ENCODE results near the gene CD47. TPM values are rescaled to one million over a fixed set of nuclear protein-coding genes. Genes with fewer than 3 reads are reported as not detected.

Gene CD47
- total RNA-seq, 1 experiment from 2014 or later: 89.7 TPM

DNA sequence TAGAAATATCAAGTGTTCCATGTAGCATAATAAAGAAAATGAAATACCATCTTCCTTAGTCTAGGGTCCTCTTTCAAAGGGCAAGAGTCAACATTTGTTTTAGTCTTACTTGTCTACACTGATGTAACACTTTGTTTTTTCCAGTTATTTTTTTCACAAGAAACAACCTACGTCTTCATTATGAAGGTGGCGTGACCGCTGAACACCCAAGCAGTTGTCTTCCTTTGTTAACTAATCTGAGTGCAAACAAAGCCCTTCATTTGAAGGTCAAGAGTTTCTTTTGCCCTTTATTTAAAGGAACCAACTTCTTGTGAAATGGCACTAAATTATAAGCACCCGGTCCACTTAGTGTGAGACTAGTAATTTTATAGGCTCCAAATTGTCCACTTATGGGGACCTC, 73.2 kb downstream of the CD47 start:
- no TSS peak for BruUV-seq (replicated peaks)

DNA sequence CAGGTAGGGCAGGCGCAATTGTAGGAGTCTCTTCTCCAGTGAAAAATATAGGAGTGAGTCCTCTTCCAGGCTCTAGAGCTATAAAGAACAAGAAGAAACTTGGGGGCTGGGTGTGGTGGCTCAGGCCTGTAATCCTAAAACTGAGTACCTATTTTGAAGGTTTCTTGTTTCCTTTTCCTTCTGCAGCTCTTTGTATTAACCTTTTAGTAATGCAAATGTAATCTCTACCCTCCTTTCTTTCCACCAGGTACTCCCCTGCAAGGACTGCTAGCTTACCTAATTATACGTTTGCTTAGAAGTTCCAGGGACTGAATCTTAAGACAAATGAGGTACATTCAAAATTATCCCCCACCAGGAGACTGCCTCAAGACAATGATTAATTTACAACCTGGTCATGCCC, 75.9 kb downstream of the CD47 start:
- DNase-seq (ENCODE audit: low read depth, low spot score): no peak
- ChIA-PET POLR2A (no interaction called here), CTCF (interaction anchor here (0.7 kb wide), 1 partner anchor 14 kb away, joined by 3 read pairs; no protein-coding TSS in a partner anchor)
- ATAC-seq: no peak
- H3K4me1 ChIP-seq (ENCODE audit: control insufficient read depth, insufficient read depth, low read length): no peaks in the 10 kb centered on the region
- no TSS peak for BruUV-seq (replicated peaks)
- TF ChIP-seq, protein P1, sequence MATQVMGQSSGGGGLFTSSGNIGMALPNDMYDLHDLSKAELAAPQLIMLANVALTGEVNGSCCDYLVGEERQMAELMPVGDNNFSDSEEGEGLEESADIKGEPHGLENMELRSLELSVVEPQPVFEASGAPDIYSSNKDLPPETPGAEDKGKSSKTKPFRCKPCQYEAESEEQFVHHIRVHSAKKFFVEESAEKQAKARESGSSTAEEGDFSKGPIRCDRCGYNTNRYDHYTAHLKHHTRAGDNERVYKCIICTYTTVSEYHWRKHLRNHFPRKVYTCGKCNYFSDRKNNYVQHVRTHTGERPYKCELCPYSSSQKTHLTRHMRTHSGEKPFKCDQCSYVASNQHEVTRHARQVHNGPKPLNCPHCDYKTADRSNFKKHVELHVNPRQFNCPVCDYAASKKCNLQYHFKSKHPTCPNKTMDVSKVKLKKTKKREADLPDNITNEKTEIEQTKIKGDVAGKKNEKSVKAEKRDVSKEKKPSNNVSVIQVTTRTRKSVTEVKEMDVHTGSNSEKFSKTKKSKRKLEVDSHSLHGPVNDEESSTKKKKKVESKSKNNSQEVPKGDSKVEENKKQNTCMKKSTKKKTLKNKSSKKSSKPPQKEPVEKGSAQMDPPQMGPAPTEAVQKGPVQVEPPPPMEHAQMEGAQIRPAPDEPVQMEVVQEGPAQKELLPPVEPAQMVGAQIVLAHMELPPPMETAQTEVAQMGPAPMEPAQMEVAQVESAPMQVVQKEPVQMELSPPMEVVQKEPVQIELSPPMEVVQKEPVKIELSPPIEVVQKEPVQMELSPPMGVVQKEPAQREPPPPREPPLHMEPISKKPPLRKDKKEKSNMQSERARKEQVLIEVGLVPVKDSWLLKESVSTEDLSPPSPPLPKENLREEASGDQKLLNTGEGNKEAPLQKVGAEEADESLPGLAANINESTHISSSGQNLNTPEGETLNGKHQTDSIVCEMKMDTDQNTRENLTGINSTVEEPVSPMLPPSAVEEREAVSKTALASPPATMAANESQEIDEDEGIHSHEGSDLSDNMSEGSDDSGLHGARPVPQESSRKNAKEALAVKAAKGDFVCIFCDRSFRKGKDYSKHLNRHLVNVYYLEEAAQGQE (IDR thresholded peaks at IDR 0.05; ENCODE audit: insufficient read depth in 1 of 2, low read depth in 2 of 2, low read length in 1 of 2): no peak
- TF ChIP-seq TCF7L2 (IDR thresholded peaks at IDR 0.05; ENCODE audit: low read depth, low read length) (no peak), SIN3A (IDR thresholded peaks at IDR 0.05; ENCODE audit: borderline replicate concordance, insufficient read depth, low read depth, low read length) (no peak), POLR2AphosphoS5 (IDR thresholded peaks at IDR 0.05; ENCODE audit: low read depth, low read length) (no peak)
- TF ChIP-seq, protein P2, sequence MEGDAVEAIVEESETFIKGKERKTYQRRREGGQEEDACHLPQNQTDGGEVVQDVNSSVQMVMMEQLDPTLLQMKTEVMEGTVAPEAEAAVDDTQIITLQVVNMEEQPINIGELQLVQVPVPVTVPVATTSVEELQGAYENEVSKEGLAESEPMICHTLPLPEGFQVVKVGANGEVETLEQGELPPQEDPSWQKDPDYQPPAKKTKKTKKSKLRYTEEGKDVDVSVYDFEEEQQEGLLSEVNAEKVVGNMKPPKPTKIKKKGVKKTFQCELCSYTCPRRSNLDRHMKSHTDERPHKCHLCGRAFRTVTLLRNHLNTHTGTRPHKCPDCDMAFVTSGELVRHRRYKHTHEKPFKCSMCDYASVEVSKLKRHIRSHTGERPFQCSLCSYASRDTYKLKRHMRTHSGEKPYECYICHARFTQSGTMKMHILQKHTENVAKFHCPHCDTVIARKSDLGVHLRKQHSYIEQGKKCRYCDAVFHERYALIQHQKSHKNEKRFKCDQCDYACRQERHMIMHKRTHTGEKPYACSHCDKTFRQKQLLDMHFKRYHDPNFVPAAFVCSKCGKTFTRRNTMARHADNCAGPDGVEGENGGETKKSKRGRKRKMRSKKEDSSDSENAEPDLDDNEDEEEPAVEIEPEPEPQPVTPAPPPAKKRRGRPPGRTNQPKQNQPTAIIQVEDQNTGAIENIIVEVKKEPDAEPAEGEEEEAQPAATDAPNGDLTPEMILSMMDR (IDR thresholded peaks at IDR 0.05): no peak
- peaks cover 2% of the 10 kb centered on the region; the same call in 1 of the 2 replicates for H3K27me3 ChIP-seq (ENCODE audit: control insufficient read depth, insufficient read depth, low read length)
- in situ Hi-C loops (cut with HindIII; ENCODE audit: low pct_unique_long_range_greater_than_20kb, low sequenced_read_pairs) (no loop called here), intact Hi-C loops (cut with micrococcal nuclease; ENCODE audit: unreplicated experiment) (no loop called here)
- no peak overlapping the region for H3K4me3 ChIP-seq (ENCODE audit: low read depth in 2 of 2, low read length in 2 of 2)
- no peaks in the 10 kb centered on the region for H3K9me3 ChIP-seq (ENCODE audit: control insufficient read depth, insufficient read depth, low read depth, low read length)
- H3K27ac ChIP-seq (ENCODE audit: low read length): no peak overlapping the region
- no peaks in the 10 kb centered on the region for H3K36me3 ChIP-seq (ENCODE audit: control insufficient read depth, insufficient read depth, low read length)

More for the DNA sequence above, 73.2 kb downstream of the CD47 start:
- Histone ChIP-seq H3K27ac (ENCODE audit: low read length) (no peak overlapping the region), H3K4me1 (ENCODE audit: control insufficient read depth, insufficient read depth, low read length) (no peaks in the 10 kb centered on the region), H3K36me3 (ENCODE audit: control insufficient read depth, insufficient read depth, low read length) (no peaks in the 10 kb centered on the region), H3K27me3 (ENCODE audit: control insufficient read depth, insufficient read depth, low read length) (peaks cover 2% of the 10 kb centered on the region; the same call in 1 of the 2 replicates), H3K4me3 (ENCODE audit: low read depth in 2 of 2, low read length in 2 of 2) (no peak overlapping the region), H3K9me3 (ENCODE audit: control insufficient read depth, insufficient read depth, low read depth, low read length) (no peaks in the 10 kb centered on the region)
- in situ Hi-C loops (cut with HindIII; ENCODE audit: low pct_unique_long_range_greater_than_20kb, low sequenced_read_pairs): no loop called here
- no peak for TF ChIP-seq TCF7L2 (IDR thresholded peaks at IDR 0.05; ENCODE audit: low read depth, low read length)
- TF ChIP-seq, protein P1 (IDR thresholded peaks at IDR 0.05; ENCODE audit: insufficient read depth in 1 of 2, low read depth in 2 of 2, low read length in 1 of 2): no peak
- TF ChIP-seq POLR2AphosphoS5 (IDR thresholded peaks at IDR 0.05; ENCODE audit: low read depth, low read length): no peak
- no peak for TF ChIP-seq SIN3A (IDR thresholded peaks at IDR 0.05; ENCODE audit: borderline replicate concordance, insufficient read depth, low read depth, low read length)
- TF ChIP-seq, protein P2 (IDR thresholded peaks at IDR 0.05): no peak
- intact Hi-C loops (cut with micrococcal nuclease; ENCODE audit: unreplicated experiment): no loop called here
- no peak for DNase-seq (ENCODE audit: low read depth, low spot score)
- ChIA-PET CTCF (no interaction called here), POLR2A (interaction anchor here (0.6 to 0.7 kb wide), 2 partner anchors 8 to 475 kb away, joined by 9 read pairs; no protein-coding TSS in a partner anchor)
- no peak for ATAC-seq

Measured in Panc1 (cell line).